HCT116 (cell line): ENCODE results near the gene OR5K3.

ENCODE experiments used
- ELF1 ChIP-seq: IDR thresholded peaks from 2 replicates; pipeline ENCODE4 v1.6.1; 2012; ENCODE audit warnings: low read depth, borderline replicate concordance
- EZH2 ChIP-seq: fragments of 200-600 bp; sonication (generic); IDR thresholded peaks from 2 replicates; pipeline ENCODE4 v1.6.1; 2017; ENCODE audit warnings: antibody characterized with exemption, mixed run types
- FOSL1 ChIP-seq: IDR thresholded peaks from 2 replicates; pipeline ENCODE4 v1.6.1; 2012; ENCODE audit warnings: low read depth
- POLR2A ChIP-seq: IDR thresholded peaks from 2 replicates; pipeline ENCODE4 v1.7.0; 2011; ENCODE audit warnings: borderline replicate concordance; ENCODE audit not compliant: insufficient read depth, insufficient read length; ENCODE audit errors: extremely low read depth
- POLR2AphosphoS5 ChIP-seq: IDR thresholded peaks from 2 replicates; pipeline ENCODE4 v1.6.1; 2011; ENCODE audit warnings: mild to moderate bottlenecking, low read depth, low read length, moderate library complexity
- RAD21 ChIP-seq: IDR thresholded peaks from 2 replicates; pipeline ENCODE4 v1.6.1; 2012; ENCODE audit warnings: low read depth, mild to moderate bottlenecking
- SIN3A ChIP-seq: IDR thresholded peaks from 2 replicates; pipeline ENCODE4 v1.6.1; 2012; ENCODE audit warnings: low read depth
- TCF7L2 ChIP-seq: IDR thresholded peaks from 2 replicates; pipeline ENCODE4 v1.7.0; 2011; ENCODE audit warnings: borderline replicate concordance, inconsistent platforms; ENCODE audit not compliant: insufficient read depth, insufficient read length; ENCODE audit errors: extremely low read depth
- YY1 ChIP-seq: IDR thresholded peaks from 2 replicates; pipeline ENCODE4 v1.6.1; 2011; ENCODE audit warnings: low read length, low read depth, moderate library complexity, mild to moderate bottlenecking; ENCODE audit not compliant: insufficient replicate concordance; ENCODE audit errors: extremely low read depth
- TF ChIP-seq, protein P1 (sequence below), 3 experiments: fragments of 200-600 bp in 1 of 3; sonication (generic) in 1 of 3; IDR thresholded peaks in 2 of 3; conservative IDR thresholded peaks in 1 of 3; 2 replicates each; pipeline ENCODE4 v1.5.1; 2012 to 2017; ENCODE audit warnings: low read depth in 2 of 3, low read length in 2 of 3, antibody characterized with exemption in 1 of 3, borderline replicate concordance in 1 of 3, control low read depth in 1 of 3, mild to moderate bottlenecking in 1 of 3, mixed read lengths in 1 of 3, mixed run types in 1 of 3, moderate library complexity in 1 of 3; ENCODE audit not compliant: insufficient read depth in 1 of 3
- TF ChIP-seq, protein P2 (sequence below): IDR thresholded peaks from 2 replicates; pipeline ENCODE4 v1.6.1; 2012
- TF ChIP-seq, protein P3 (sequence below): IDR thresholded peaks from 2 replicates; pipeline ENCODE4 v1.6.1; 2012; ENCODE audit warnings: low read depth

DNA sequence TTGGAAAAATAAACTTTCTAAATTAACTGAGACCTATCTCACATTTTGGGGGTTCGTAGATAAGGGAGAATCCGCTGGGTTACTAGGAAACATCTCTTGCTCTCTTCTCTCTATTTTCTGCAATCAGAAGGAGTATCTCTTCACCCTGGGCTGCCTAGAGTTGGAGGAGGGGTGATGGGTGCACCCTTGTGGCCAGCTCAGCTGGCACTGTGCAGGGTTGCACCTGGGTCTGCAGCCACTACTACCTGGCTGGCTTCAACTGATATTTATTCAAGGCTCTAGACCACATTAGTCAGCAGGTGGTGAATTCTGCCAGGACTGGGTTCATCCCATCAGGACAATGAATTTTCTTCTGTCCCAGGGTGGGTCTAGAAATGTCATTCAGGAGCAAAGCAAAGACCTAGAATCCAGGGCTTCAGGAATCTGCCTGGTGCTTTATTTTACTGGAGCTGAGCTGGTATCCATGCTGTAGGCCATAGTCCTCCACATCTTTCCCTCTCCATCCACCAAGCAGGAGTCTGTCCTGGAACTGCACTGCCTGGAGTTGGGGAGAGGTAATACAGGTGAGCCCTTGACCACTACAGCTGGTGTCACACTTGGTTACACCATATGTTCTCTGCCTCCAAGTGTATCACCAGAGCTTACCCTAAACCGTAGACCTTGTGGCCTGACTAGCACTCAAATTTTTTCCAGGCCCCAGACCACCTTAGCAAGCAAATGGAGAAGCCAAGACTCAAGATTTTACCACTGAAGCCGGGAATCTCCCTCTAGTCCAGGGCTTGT lies 22.8 kb upstream of the OR5K3 start:
- TF ChIP-seq POLR2AphosphoS5 (no peak), RAD21 (no peak), SIN3A (no peak), POLR2A (no peak), EZH2 (no peak), YY1 (no peak), FOSL1 (no peak), TCF7L2 (no peak), ELF1 (no peak)
- TF ChIP-seq, protein P1, sequence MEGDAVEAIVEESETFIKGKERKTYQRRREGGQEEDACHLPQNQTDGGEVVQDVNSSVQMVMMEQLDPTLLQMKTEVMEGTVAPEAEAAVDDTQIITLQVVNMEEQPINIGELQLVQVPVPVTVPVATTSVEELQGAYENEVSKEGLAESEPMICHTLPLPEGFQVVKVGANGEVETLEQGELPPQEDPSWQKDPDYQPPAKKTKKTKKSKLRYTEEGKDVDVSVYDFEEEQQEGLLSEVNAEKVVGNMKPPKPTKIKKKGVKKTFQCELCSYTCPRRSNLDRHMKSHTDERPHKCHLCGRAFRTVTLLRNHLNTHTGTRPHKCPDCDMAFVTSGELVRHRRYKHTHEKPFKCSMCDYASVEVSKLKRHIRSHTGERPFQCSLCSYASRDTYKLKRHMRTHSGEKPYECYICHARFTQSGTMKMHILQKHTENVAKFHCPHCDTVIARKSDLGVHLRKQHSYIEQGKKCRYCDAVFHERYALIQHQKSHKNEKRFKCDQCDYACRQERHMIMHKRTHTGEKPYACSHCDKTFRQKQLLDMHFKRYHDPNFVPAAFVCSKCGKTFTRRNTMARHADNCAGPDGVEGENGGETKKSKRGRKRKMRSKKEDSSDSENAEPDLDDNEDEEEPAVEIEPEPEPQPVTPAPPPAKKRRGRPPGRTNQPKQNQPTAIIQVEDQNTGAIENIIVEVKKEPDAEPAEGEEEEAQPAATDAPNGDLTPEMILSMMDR (IDR thresholded peaks at IDR 0.05 in 2 of 3, conservative IDR thresholded peaks at IDR 0.05 in 1 of 3; ENCODE audit: borderline replicate concordance in 1 of 3, insufficient read depth in 1 of 3, low read depth in 2 of 3, low read length in 2 of 3) = no peak
- TF ChIP-seq, protein P2, sequence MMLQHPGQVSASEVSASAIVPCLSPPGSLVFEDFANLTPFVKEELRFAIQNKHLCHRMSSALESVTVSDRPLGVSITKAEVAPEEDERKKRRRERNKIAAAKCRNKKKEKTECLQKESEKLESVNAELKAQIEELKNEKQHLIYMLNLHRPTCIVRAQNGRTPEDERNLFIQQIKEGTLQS = no peak
- TF ChIP-seq, protein P3, sequence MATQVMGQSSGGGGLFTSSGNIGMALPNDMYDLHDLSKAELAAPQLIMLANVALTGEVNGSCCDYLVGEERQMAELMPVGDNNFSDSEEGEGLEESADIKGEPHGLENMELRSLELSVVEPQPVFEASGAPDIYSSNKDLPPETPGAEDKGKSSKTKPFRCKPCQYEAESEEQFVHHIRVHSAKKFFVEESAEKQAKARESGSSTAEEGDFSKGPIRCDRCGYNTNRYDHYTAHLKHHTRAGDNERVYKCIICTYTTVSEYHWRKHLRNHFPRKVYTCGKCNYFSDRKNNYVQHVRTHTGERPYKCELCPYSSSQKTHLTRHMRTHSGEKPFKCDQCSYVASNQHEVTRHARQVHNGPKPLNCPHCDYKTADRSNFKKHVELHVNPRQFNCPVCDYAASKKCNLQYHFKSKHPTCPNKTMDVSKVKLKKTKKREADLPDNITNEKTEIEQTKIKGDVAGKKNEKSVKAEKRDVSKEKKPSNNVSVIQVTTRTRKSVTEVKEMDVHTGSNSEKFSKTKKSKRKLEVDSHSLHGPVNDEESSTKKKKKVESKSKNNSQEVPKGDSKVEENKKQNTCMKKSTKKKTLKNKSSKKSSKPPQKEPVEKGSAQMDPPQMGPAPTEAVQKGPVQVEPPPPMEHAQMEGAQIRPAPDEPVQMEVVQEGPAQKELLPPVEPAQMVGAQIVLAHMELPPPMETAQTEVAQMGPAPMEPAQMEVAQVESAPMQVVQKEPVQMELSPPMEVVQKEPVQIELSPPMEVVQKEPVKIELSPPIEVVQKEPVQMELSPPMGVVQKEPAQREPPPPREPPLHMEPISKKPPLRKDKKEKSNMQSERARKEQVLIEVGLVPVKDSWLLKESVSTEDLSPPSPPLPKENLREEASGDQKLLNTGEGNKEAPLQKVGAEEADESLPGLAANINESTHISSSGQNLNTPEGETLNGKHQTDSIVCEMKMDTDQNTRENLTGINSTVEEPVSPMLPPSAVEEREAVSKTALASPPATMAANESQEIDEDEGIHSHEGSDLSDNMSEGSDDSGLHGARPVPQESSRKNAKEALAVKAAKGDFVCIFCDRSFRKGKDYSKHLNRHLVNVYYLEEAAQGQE = no peak
